GM23338 (cell line): ENCODE measurements around the gene CAPN10. TPM values are rescaled to one million over a fixed set of nuclear protein-coding genes. Genes with fewer than 3 reads are reported as not detected.

ENCODE experiments used
- ATAC-seq: fragments of 200-7000 bp; cut with Tn5 transposase; 3 replicates; pipeline ENCODE4 v1.9.1; 2020
- DNase-seq: peaks from one replicate; pipeline ENCODE4 v3.0.0-alpha.2; 2015; ENCODE audit warnings: low spot score
- H2AFZ ChIP-seq: fragments of 200-600 bp; sonication (generic); 2 replicates; pipeline ENCODE4 v1.8.0; 2016; ENCODE audit warnings: antibody characterized with exemption, mild to moderate bottlenecking, moderate library complexity
- H3F3A ChIP-seq: fragments of 200-600 bp; sonication (generic); replicated peaks from 2 replicates; pipeline ENCODE4 v1.8.0; 2017; ENCODE audit warnings: antibody characterized with exemption, mixed run types, low read depth
- H3K27ac ChIP-seq: fragments of 200-600 bp; sonication (generic); 2 replicates; pipeline ENCODE4 v1.6.1; 2016; ENCODE audit warnings: low read depth
- H3K27me3 ChIP-seq: fragments of 200-600 bp; sonication (generic); 2 replicates; pipeline ENCODE4 v1.8.0; 2016; ENCODE audit warnings: mild to moderate bottlenecking, mixed run types, moderate library complexity; ENCODE audit not compliant: insufficient read depth
- H3K36me3 ChIP-seq: fragments of 200-600 bp; sonication (generic); 2 replicates; pipeline ENCODE4 v1.8.0; 2016; ENCODE audit warnings: mild to moderate bottlenecking; ENCODE audit not compliant: insufficient read depth
- H3K4me1 ChIP-seq: fragments of 200-600 bp; sonication (generic); 2 replicates; pipeline ENCODE4 v1.8.0; 2016; ENCODE audit warnings: mild to moderate bottlenecking, moderate library complexity; ENCODE audit not compliant: insufficient read depth
- H3K4me2 ChIP-seq: fragments of 200-600 bp; sonication (generic); 2 replicates; pipeline ENCODE4 v1.7.1; 2017; ENCODE audit warnings: mixed run types
- H3K4me3 ChIP-seq: fragments of 200-600 bp; sonication (generic); 2 replicates; pipeline ENCODE4 v1.6.1; 2016; ENCODE audit warnings: mixed run types
- H3K79me2 ChIP-seq: fragments of 200-600 bp; sonication (generic); replicated peaks from 2 replicates; pipeline ENCODE4 v1.8.0; 2017; ENCODE audit warnings: mild to moderate bottlenecking; ENCODE audit not compliant: insufficient read depth
- H3K9me2 ChIP-seq: fragments of 200-600 bp; sonication (generic); 2 replicates; pipeline ENCODE4 v1.8.0; 2017; ENCODE audit not compliant: insufficient read depth
- H4K20me1 ChIP-seq: fragments of 200-600 bp; sonication (generic); replicated peaks from 2 replicates; pipeline ENCODE4 v1.8.0; 2017; ENCODE audit warnings: mild to moderate bottlenecking; ENCODE audit not compliant: insufficient read depth
- H3K27ac Mint-ChIP-seq: 2 replicates; pipeline ENCODE4 v1.8.0; 2020; ENCODE audit warnings: inconsistent platforms, mild to moderate bottlenecking, moderate library complexity, mixed read lengths
- H3K27me3 Mint-ChIP-seq: 3 replicates; pipeline ENCODE4 v1.8.0; 2022; ENCODE audit warnings: low read depth, mild to moderate bottlenecking, moderate library complexity, mixed read lengths, inconsistent platforms; ENCODE audit not compliant: insufficient read depth, poor library complexity
- H3K36me3 Mint-ChIP-seq: 3 replicates; pipeline ENCODE4 v1.8.0; 2021; ENCODE audit warnings: low read depth, mild to moderate bottlenecking, inconsistent platforms, moderate library complexity, mixed read lengths
- H3K4me1 Mint-ChIP-seq: 3 replicates; pipeline ENCODE4 v1.8.0; 2020; ENCODE audit warnings: mild to moderate bottlenecking, inconsistent platforms, mixed read lengths
- H3K4me3 Mint-ChIP-seq: 3 replicates; pipeline ENCODE4 v1.8.0; 2021; ENCODE audit warnings: moderate library complexity, mild to moderate bottlenecking, inconsistent platforms, mixed read lengths
- H3K9me3 Mint-ChIP-seq: 3 replicates; pipeline ENCODE4 v1.8.0; 2020; ENCODE audit warnings: moderate library complexity, mild to moderate bottlenecking, inconsistent platforms, mixed read lengths
- CREB1 ChIP-seq: fragments of 250-450 bp; sonication (Bioruptor Pico); IDR thresholded peaks from 2 replicates; pipeline ENCODE4 v1.5.0; 2020; ENCODE audit warnings: low read depth, mild to moderate bottlenecking, moderate library complexity
- CTCF ChIP-seq, 2 experiments: fragments of 200-600 bp in 1 of 2; sonication (generic) in 1 of 2; conservative IDR thresholded peaks; 2 replicates each; pipeline versions ENCODE4 v1.5.1 to v1.6.1; 2016 to 2017; ENCODE audit warnings: antibody characterized with exemption in 2 of 2, low read depth in 2 of 2, mild to moderate bottlenecking in 2 of 2, moderate library complexity in 1 of 2
- ETS1 ChIP-seq: IDR thresholded peaks from 2 replicates; pipeline ENCODE4 v1.6.1; 2016; ENCODE audit warnings: antibody characterized with exemption
- EZH2 ChIP-seq: fragments of 200-600 bp; sonication (generic); IDR thresholded peaks from one replicate; pipeline ENCODE4 v1.8.0; 2017; ENCODE audit warnings: antibody characterized with exemption, mild to moderate bottlenecking, low read depth; ENCODE audit not compliant: unreplicated experiment
- NANOG ChIP-seq: IDR thresholded peaks from 2 replicates; pipeline ENCODE4 v1.6.1; 2016; ENCODE audit warnings: antibody characterized with exemption, borderline replicate concordance
- POLR2AphosphoS5 ChIP-seq: IDR thresholded peaks from 2 replicates; pipeline ENCODE4 v1.6.1; 2016; ENCODE audit warnings: antibody characterized with exemption, low read depth
- REST ChIP-seq: IDR thresholded peaks from one replicate; pipeline ENCODE4 v1.6.1; 2018; ENCODE audit warnings: antibody characterized with exemption; ENCODE audit not compliant: unreplicated experiment
- ZNF114 ChIP-seq: fragments of 250-450 bp; sonication (Bioruptor Pico); IDR thresholded peaks from 2 replicates; pipeline ENCODE4 v1.5.0; 2020; ENCODE audit warnings: mild to moderate bottlenecking, moderate library complexity
- ZNF331 ChIP-seq: fragments of 250-450 bp; sonication (Bioruptor Pico); IDR thresholded peaks from 2 replicates; pipeline ENCODE4 v1.5.0; 2020; ENCODE audit warnings: low read depth, mild to moderate bottlenecking, moderate library complexity
- polyA plus RNA-seq: library from polyadenylated mRNA; unstranded; fragments of >200 nt; fragmentation: Nextera tagmentation; extraction: Ambion mirVana; gene quantifications from 2 replicates; pipeline ENCODE4 v1.2.1, GENCODE V29; 2016
- total RNA-seq: library from RNA; depleted of rRNA; stranded (reverse); fragments of >200 nt; shearing (Covaris generic); gene quantifications from 2 replicates; pipeline ENCODE4 v1.2.3, GENCODE V29; 2014

The CAPN10 gene
- total and polyA plus RNA-seq, 2 experiments from 2014 or later = 30.2 to 59.8 TPM

GRCh38 chr2:240646900-240647502 is 60.5 kb downstream of the CAPN10 start:
- peaks cover 10% of the 10 kb centered on the region for H3K4me1 Mint-ChIP-seq
- no peaks in the 10 kb centered on the region for H3F3A ChIP-seq
- no peaks in the 10 kb centered on the region for H3K4me1 ChIP-seq
- H3K9me3 Mint-ChIP-seq = no peaks in the 10 kb centered on the region
- DNase-seq (no peak), ATAC-seq (peak; percentile 30)
- H3K27me3 ChIP-seq = no peaks in the 10 kb centered on the region
- H2AFZ ChIP-seq = no peak overlapping the region
- no peaks in the 10 kb centered on the region for H3K79me2 ChIP-seq
- no peaks in the 10 kb centered on the region for H3K9me2 ChIP-seq
- no peak overlapping the region for H3K27ac ChIP-seq
- no peaks in the 10 kb centered on the region for H4K20me1 ChIP-seq
- no peak overlapping the region for H3K4me3 Mint-ChIP-seq
- H3K36me3 Mint-ChIP-seq = no peaks in the 10 kb centered on the region
- no peaks in the 10 kb centered on the region for H3K36me3 ChIP-seq
- H3K4me2 ChIP-seq = no peak overlapping the region
- TF ChIP-seq POLR2AphosphoS5 (no peak), EZH2 (no peak), CREB1 (CRISPR knock-in tag) (no peak), REST (no peak), CTCF (conservative IDR thresholded peaks at IDR 0.05; ENCODE audit: low read depth in 2 of 2) (no peak), ZNF331 (no peak), NANOG (no peak), ETS1 (no peak), ZNF114 (CRISPR knock-in tag) (no peak)
- H3K27me3 Mint-ChIP-seq = peaks cover 16% of the 10 kb centered on the region
- no peak overlapping the region for H3K4me3 ChIP-seq
- H3K27ac Mint-ChIP-seq = no peak overlapping the region
